ENCODE measurements around the gene GPR84. TPM values are rescaled to one million over a fixed set of nuclear protein-coding genes. Genes with fewer than 3 reads are reported as not detected.

The GPR84 gene
- polyA plus RNA-seq, 3 donors: 2.4 to 14.2 (median 5.6) TPM

DNA sequence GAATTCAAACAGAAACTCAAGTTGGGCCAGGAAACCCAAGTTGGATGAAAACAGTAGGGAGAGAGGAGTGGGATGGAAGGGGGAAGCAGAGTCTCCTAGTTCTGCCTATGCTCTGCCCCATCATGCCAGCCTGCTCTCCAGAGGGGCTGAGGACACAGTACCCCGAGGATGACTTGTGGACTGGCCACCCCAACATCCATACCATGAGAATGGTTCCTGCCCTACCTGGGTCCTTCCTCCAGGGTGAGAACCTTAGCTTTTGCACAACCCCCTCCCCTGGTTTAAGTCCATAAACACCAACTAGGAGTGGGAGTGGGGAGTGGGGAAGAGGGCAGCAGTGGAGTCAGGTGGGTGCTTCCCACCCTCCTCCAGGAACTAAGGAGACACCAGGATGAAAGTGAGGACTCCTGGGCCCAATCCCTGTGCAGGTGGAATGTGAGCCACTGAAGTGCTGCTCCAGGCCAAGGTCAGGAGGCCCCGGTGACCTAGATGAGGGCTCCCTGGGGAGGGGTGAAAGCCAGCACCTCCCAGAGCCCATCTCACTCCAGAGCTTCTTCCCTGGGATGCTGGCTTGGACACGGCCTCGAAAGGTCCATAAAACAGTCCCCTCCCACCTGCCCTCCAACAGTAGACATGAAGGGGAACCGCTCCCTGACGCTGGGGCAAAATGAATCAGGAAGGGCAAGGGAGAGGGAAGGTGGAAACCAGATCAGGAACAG lies 13.7 kb upstream of the GPR84 start:
- H3K4me3 ChIP-seq (replicated peaks in 1 of 3; ENCODE audit: low read depth in 2 of 3, low read length in 3 of 3): no peak overlapping the region
- intact Hi-C loops (cut with micrococcal nuclease): loop anchor here in 1 of 2 donors (5.0 kb wide), 1 partner anchor 86 kb away; no protein-coding TSS in a partner anchor
- H3K4me3 Mint-ChIP-seq: peak overlapping the region in 1 of 2 donors; percentile 60

GRCh38 chr12:54377007-54377406 lies 12.7 kb upstream of the GPR84 start:
- H4K20me1 ChIP-seq (ENCODE audit: insufficient read depth, low read length): peaks cover 96% of the 10 kb centered on the region
- Mint-ChIP-seq H3K36me3 (peaks cover 88 to 95% of the 10 kb centered on the region in 2 donors), H3K27ac (peak overlapping the region in 1 of 7 donors; percentile 13), H3K4me1 (peaks cover 80% of the 10 kb centered on the region), H3K27me3 (ENCODE audit: low read depth in 3 of 3) (peaks cover 0 to 4% (median 0%) of the 10 kb centered on the region in 3 donors), H3K4me3 (no peak overlapping the region), H3K9me3 (no peaks in the 10 kb centered on the region)
- peaks cover 59% of the 10 kb centered on the region for H3K79me2 ChIP-seq (ENCODE audit: insufficient read depth, low read length)
- intact Hi-C loops (cut with micrococcal nuclease): loop anchor here in 1 of 2 donors (5.0 kb wide), 1 partner anchor 85 kb away; no protein-coding TSS in a partner anchor
- 40% methylated on average over 1 of the region's 2 CpGs for WGBS (ENCODE audit: insufficient coverage)
- peaks cover 37 to 64% of the 10 kb centered on the region in 2 donors for H3K4me1 ChIP-seq (ENCODE audit: control insufficient read depth in 1 of 2, insufficient read depth in 2 of 2, low read length in 2 of 2)
- no peak overlapping the region for H3K4me2 ChIP-seq (replicated peaks; ENCODE audit: extremely low read depth, low read length, poor library complexity, severe bottlenecking)
- TF ChIP-seq, protein P1, sequence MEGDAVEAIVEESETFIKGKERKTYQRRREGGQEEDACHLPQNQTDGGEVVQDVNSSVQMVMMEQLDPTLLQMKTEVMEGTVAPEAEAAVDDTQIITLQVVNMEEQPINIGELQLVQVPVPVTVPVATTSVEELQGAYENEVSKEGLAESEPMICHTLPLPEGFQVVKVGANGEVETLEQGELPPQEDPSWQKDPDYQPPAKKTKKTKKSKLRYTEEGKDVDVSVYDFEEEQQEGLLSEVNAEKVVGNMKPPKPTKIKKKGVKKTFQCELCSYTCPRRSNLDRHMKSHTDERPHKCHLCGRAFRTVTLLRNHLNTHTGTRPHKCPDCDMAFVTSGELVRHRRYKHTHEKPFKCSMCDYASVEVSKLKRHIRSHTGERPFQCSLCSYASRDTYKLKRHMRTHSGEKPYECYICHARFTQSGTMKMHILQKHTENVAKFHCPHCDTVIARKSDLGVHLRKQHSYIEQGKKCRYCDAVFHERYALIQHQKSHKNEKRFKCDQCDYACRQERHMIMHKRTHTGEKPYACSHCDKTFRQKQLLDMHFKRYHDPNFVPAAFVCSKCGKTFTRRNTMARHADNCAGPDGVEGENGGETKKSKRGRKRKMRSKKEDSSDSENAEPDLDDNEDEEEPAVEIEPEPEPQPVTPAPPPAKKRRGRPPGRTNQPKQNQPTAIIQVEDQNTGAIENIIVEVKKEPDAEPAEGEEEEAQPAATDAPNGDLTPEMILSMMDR (IDR thresholded peaks at IDR 0.05): no peak
- no peak overlapping the region for H3K9ac ChIP-seq (ENCODE audit: insufficient read depth, low read length, poor library complexity, severe bottlenecking)
- no peak overlapping the region for H2AFZ ChIP-seq (ENCODE audit: insufficient read depth, low read depth, low read length, poor library complexity, severe bottlenecking)
- H3K36me3 ChIP-seq (replicated peaks in 1 of 2; ENCODE audit: control insufficient read depth in 1 of 2, insufficient read depth in 2 of 2, low read length in 2 of 2): peaks cover 71 to 75% of the 10 kb centered on the region in 2 donors
- no peak overlapping the region for H3K27ac ChIP-seq (ENCODE audit: low read depth in 1 of 2, low read length in 2 of 2)
- H3K27me3 ChIP-seq (ENCODE audit: control insufficient read depth in 2 of 2, insufficient read depth in 2 of 2, low read length in 2 of 2): no peaks in the 10 kb centered on the region
- no peaks in the 10 kb centered on the region for H3K9me3 ChIP-seq (replicated peaks in 1 of 2; ENCODE audit: control insufficient read depth in 1 of 2, insufficient read depth in 1 of 2, low read length in 2 of 2)
- DNase-seq: no peak
- H3K4me3 ChIP-seq (replicated peaks in 1 of 3; ENCODE audit: low read depth in 2 of 3, low read length in 3 of 3): no peak overlapping the region

More for the DNA sequence above, 13.7 kb upstream of the GPR84 start:
- Mint-ChIP-seq H3K27ac (peak overlapping the region in 3 of 7 donors; percentile 7 to 53 (median 25)), H3K9me3 (no peaks in the 10 kb centered on the region), H3K27me3 (ENCODE audit: low read depth in 3 of 3) (peaks cover 0 to 4% (median 0%) of the 10 kb centered on the region in 3 donors), H3K36me3 (peaks cover 83 to 88% of the 10 kb centered on the region in 2 donors), H3K4me1 (peaks cover 75% of the 10 kb centered on the region)
- no peak overlapping the region for H3K27ac ChIP-seq (ENCODE audit: low read depth in 1 of 2, low read length in 2 of 2)
- no peaks in the 10 kb centered on the region for H3K9me3 ChIP-seq (replicated peaks in 1 of 2; ENCODE audit: control insufficient read depth in 1 of 2, insufficient read depth in 1 of 2, low read length in 2 of 2)
- H3K36me3 ChIP-seq (replicated peaks in 1 of 2; ENCODE audit: control insufficient read depth in 1 of 2, insufficient read depth in 2 of 2, low read length in 2 of 2): peaks cover 66 to 67% of the 10 kb centered on the region in 2 donors
- 100% methylated on average over 1 of the region's 6 CpGs for WGBS (ENCODE audit: insufficient coverage)
- H3K4me1 ChIP-seq (ENCODE audit: control insufficient read depth in 1 of 2, insufficient read depth in 2 of 2, low read length in 2 of 2): peaks cover 39 to 64% of the 10 kb centered on the region in 2 donors
- H3K9ac ChIP-seq (ENCODE audit: insufficient read depth, low read length, poor library complexity, severe bottlenecking): no peak overlapping the region
- H3K27me3 ChIP-seq (ENCODE audit: control insufficient read depth in 2 of 2, insufficient read depth in 2 of 2, low read length in 2 of 2): no peaks in the 10 kb centered on the region
- no peak for DNase-seq
- peaks cover 86% of the 10 kb centered on the region for H4K20me1 ChIP-seq (ENCODE audit: insufficient read depth, low read length)
- TF ChIP-seq, protein P1 (IDR thresholded peaks at IDR 0.05): no peak
- H3K4me2 ChIP-seq (replicated peaks; ENCODE audit: extremely low read depth, low read length, poor library complexity, severe bottlenecking): no peak overlapping the region
- peaks cover 67% of the 10 kb centered on the region for H3K79me2 ChIP-seq (ENCODE audit: insufficient read depth, low read length)
- H2AFZ ChIP-seq (ENCODE audit: insufficient read depth, low read depth, low read length, poor library complexity, severe bottlenecking): no peak overlapping the region

Measured in CD14-positive monocyte (primary cell).